PC-3 (cell line): ENCODE results near the gene LRRC63. TPM values are rescaled to one million over a fixed set of nuclear protein-coding genes. Genes with fewer than 3 reads are reported as not detected.

ENCODE experiments used
- ATAC-seq: fragments of 200-7000 bp; cut with Tn5 transposase; 2 replicates; pipeline ENCODE4 v1.9.1; 2020; ENCODE audit warnings: mild to moderate bottlenecking, moderate library complexity
- BruUV-seq: library from RNA; stranded (reverse); fragments of 400-500 nt; replicated peaks from 2 replicates; lab custom pipeline; 2021; lab: Mats Ljungman, UMichigan
- CTCF ChIA-PET: fragments of 300-600 bp; sonication (Branson Sonifier 250); formaldehyde crosslinking; loops from one replicate; lab custom pipeline; 2022; ENCODE audit warnings: antibody characterized with exemption; lab: Charles Lee
- POLR2A ChIA-PET: fragments of 300-600 bp; sonication (Branson Sonifier 250); formaldehyde crosslinking; loops from one replicate; lab custom pipeline; 2022; ENCODE audit warnings: antibody characterized with exemption; ENCODE audit not compliant: unreplicated experiment; lab: Charles Lee
- DNase-seq: peaks from one replicate; pipeline ENCODE4 v3.0.0-alpha.2; 2015
- H2AFZ ChIP-seq: fragments of 300-600 bp; sonication (generic); 2 replicates; pipeline ENCODE4 v1.6.0; 2016; ENCODE audit warnings: antibody characterized with exemption, low read length
- H3F3A ChIP-seq: fragments of 300-600 bp; sonication (generic); one replicate; pipeline ENCODE4 v1.6.0; 2017; ENCODE audit warnings: antibody characterized with exemption, low read length, control low read depth, mild to moderate bottlenecking; ENCODE audit not compliant: unreplicated experiment
- H3K27ac ChIP-seq: fragments of 300-600 bp; sonication (generic); 2 replicates; pipeline ENCODE4 v1.5.1; 2016; ENCODE audit warnings: mild to moderate bottlenecking, low read length
- H3K27me3 ChIP-seq: fragments of 300-600 bp; sonication (generic); 2 replicates; pipeline ENCODE4 v1.6.1; 2016; ENCODE audit warnings: low read length, mixed read lengths
- H3K36me3 ChIP-seq: fragments of 300-600 bp; sonication (generic); 2 replicates; pipeline ENCODE4 v1.6.1; 2016; ENCODE audit warnings: low read depth, mixed run types, low read length, mixed read lengths
- H3K4me1 ChIP-seq: fragments of 300-600 bp; sonication (generic); 2 replicates; pipeline ENCODE4 v1.5.1; 2016; ENCODE audit warnings: low read length; ENCODE audit not compliant: insufficient read depth
- H3K4me2 ChIP-seq: fragments of 300-600 bp; sonication (generic); 2 replicates; pipeline ENCODE4 v1.6.0; 2016; ENCODE audit warnings: low read length
- H3K4me3 ChIP-seq: fragments of 300-600 bp; sonication (generic); 2 replicates; pipeline ENCODE4 v1.5.1; 2016; ENCODE audit warnings: mild to moderate bottlenecking, low read length, mixed read lengths
- H3K79me2 ChIP-seq: fragments of 300-600 bp; sonication (generic); 2 replicates; pipeline ENCODE4 v1.6.1; 2017; ENCODE audit warnings: low read length, mixed read lengths
- H3K9ac ChIP-seq: fragments of 300-600 bp; sonication (generic); 2 replicates; pipeline ENCODE4 v1.6.0; 2016; ENCODE audit warnings: mild to moderate bottlenecking, low read length
- H3K9me2 ChIP-seq: fragments of 300-600 bp; sonication (generic); replicated peaks from 2 replicates; pipeline ENCODE4 v1.6.1; 2016; ENCODE audit warnings: mixed run types, low read length, mixed read lengths
- H3K9me3 ChIP-seq: fragments of 300-600 bp; sonication (generic); 2 replicates; pipeline ENCODE4 v1.6.1; 2016; ENCODE audit warnings: low read length, mixed read lengths
- H4K20me1 ChIP-seq: fragments of 300-600 bp; sonication (generic); 2 replicates; pipeline ENCODE4 v1.6.1; 2016; ENCODE audit warnings: low read length, mixed read lengths
- EZH2 ChIP-seq: fragments of 300-600 bp; sonication (generic); IDR thresholded peaks from one replicate; pipeline ENCODE4 v1.6.1; 2017; ENCODE audit warnings: antibody characterized with exemption, mild to moderate bottlenecking, low read length; ENCODE audit not compliant: unreplicated experiment
- EZH2phosphoT487 ChIP-seq: fragments of 300-600 bp; sonication (generic); IDR thresholded peaks from 2 replicates; pipeline ENCODE4 v1.6.1; 2018; ENCODE audit warnings: mild to moderate bottlenecking, antibody characterized with exemption, low read length, borderline replicate concordance
- intact Hi-C: fragments of 100-400 bp; cut with micrococcal nuclease; formaldehyde crosslinking; loops from 2 replicates; pipeline ENCODE4 v1.9.0; 2023
- total RNA-seq: library from RNA; depleted of rRNA; stranded (reverse); fragments of >200 nt; gene quantifications from 2 replicates; pipeline ENCODE4 v1.2.3, GENCODE V29; 2014
- TF ChIP-seq, protein P1 (sequence below): fragments of 300-600 bp; sonication (generic); conservative IDR thresholded peaks from 2 replicates; pipeline ENCODE4 v1.5.1; 2017; ENCODE audit warnings: antibody characterized with exemption, low read depth, mild to moderate bottlenecking, low read length

Gene LRRC63
- total RNA-seq, 1 experiment from 2014 or later, result 0.26 TPM

GRCh38 chr13:46207828-46208227 lies 3.9 kb upstream of the LRRC63 start:
- no peaks in the 10 kb centered on the region for H3F3A ChIP-seq
- H3K4me3 ChIP-seq, result no peak overlapping the region
- H3K27me3 ChIP-seq, result no peaks in the 10 kb centered on the region
- ATAC-seq (no peak), DNase-seq (no peak)
- TF ChIP-seq EZH2 (no peak), EZH2phosphoT487 (no peak)
- TF ChIP-seq, protein P1, sequence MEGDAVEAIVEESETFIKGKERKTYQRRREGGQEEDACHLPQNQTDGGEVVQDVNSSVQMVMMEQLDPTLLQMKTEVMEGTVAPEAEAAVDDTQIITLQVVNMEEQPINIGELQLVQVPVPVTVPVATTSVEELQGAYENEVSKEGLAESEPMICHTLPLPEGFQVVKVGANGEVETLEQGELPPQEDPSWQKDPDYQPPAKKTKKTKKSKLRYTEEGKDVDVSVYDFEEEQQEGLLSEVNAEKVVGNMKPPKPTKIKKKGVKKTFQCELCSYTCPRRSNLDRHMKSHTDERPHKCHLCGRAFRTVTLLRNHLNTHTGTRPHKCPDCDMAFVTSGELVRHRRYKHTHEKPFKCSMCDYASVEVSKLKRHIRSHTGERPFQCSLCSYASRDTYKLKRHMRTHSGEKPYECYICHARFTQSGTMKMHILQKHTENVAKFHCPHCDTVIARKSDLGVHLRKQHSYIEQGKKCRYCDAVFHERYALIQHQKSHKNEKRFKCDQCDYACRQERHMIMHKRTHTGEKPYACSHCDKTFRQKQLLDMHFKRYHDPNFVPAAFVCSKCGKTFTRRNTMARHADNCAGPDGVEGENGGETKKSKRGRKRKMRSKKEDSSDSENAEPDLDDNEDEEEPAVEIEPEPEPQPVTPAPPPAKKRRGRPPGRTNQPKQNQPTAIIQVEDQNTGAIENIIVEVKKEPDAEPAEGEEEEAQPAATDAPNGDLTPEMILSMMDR, result no peak
- H3K4me1 ChIP-seq, result peaks cover 24% of the 10 kb centered on the region
- CTCF ChIA-PET, result no interaction called here
- no peak overlapping the region for H3K9ac ChIP-seq
- BruUV-seq, result no TSS peak
- H3K4me2 ChIP-seq, result no peak overlapping the region
- H3K9me3 ChIP-seq, result no peaks in the 10 kb centered on the region
- H4K20me1 ChIP-seq, result no peaks in the 10 kb centered on the region
- no peak overlapping the region for H3K27ac ChIP-seq
- no peaks in the 10 kb centered on the region for H3K36me3 ChIP-seq
- no peak overlapping the region for H2AFZ ChIP-seq
- H3K79me2 ChIP-seq, result peaks cover 7% of the 10 kb centered on the region; the same call in 1 of the 2 replicates
- POLR2A ChIA-PET, result no interaction called here
- intact Hi-C loops, result no loop called here
- H3K9me2 ChIP-seq, result no peaks in the 10 kb centered on the region

DNA sequence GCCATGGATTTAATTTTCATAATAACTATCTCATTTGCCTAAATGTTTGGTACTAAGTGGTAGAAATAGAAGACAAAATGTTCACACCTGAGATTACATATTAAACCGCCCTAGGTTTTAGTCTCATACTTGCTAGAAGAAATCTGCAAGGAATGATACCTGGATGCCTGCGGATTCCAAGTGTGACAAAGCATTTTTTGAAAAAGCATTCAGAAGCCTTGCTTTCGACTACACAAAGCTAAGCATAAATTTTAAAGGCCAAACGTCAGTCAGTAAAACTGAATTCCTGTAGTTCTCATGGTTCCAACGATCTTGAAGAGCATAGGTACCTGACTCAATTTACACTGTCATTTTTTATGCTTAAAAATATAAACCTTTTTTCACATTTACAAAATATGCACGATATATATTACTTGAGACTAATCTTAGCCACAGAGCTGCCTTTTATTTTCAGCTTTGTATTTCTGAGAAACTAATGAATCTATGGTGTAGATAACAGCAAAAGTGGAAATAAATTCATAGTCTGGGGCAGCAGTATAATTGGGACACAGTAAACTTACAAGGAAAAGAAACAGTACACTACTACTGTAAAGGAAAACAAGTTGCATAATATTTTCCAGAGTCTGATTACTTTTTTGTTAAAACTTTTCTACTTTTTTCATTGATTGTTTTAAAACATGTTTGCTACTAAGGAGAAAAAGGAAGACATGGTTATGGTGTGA lies 1.2 kb upstream of the LRRC63 start:
- Histone ChIP-seq H3K4me1 (peaks cover 32% of the 10 kb centered on the region), H3K4me2 (peak overlapping the region; percentile 100), H3F3A (no peaks in the 10 kb centered on the region), H4K20me1 (no peaks in the 10 kb centered on the region), H3K27me3 (no peaks in the 10 kb centered on the region), H3K9ac (peak overlapping the region; percentile 65), H2AFZ (peak overlapping the region; percentile 97), H3K4me3 (peak overlapping the region; percentile 89), H3K27ac (peak overlapping the region; percentile 8; the same call in 1 of the 2 replicates), H3K9me3 (no peaks in the 10 kb centered on the region), H3K9me2 (no peaks in the 10 kb centered on the region), H3K79me2 (peaks cover 7% of the 10 kb centered on the region; the same call in 1 of the 2 replicates), H3K36me3 (no peaks in the 10 kb centered on the region)
- peak; percentile 4 for DNase-seq
- ChIA-PET POLR2A (no interaction called here), CTCF (no interaction called here)
- ATAC-seq, result no peak
- intact Hi-C loops, result loop anchor here (5.0 kb wide), 1 partner anchor 77 kb away; no protein-coding TSS in a partner anchor
- no TSS peak for BruUV-seq
- no peak for TF ChIP-seq EZH2
- no peak for TF ChIP-seq EZH2phosphoT487
- TF ChIP-seq, protein P1, result no peak

- H3K4me2 ChIP-seq, result peak overlapping the region; percentile 100
- intact Hi-C loops, result loop anchor here (5.0 kb wide), 1 partner anchor 76 kb away; no protein-coding TSS in a partner anchor
- peak; percentile 35 for ATAC-seq
- H2AFZ ChIP-seq, result peak overlapping the region; percentile 97
- TF ChIP-seq, protein P1, result no peak
- TF ChIP-seq EZH2phosphoT487 (no peak), EZH2 (no peak)
- ChIA-PET CTCF (no interaction called here), POLR2A (no interaction called here)
- H4K20me1 ChIP-seq, result no peaks in the 10 kb centered on the region
- H3K9me3 ChIP-seq, result no peaks in the 10 kb centered on the region
- H3K4me3 ChIP-seq, result peak overlapping the region; percentile 89
- peak overlapping the region; percentile 65 for H3K9ac ChIP-seq
- DNase-seq, result peak; percentile 8
- peaks cover 7% of the 10 kb centered on the region; the same call in 1 of the 2 replicates for H3K79me2 ChIP-seq
- no peak overlapping the region for H3K27ac ChIP-seq
- H3K4me1 ChIP-seq, result peaks cover 28% of the 10 kb centered on the region
- no peaks in the 10 kb centered on the region for H3K36me3 ChIP-seq
- BruUV-seq, result TSS peak; percentile 41
- H3K27me3 ChIP-seq, result no peaks in the 10 kb centered on the region
- no peaks in the 10 kb centered on the region for H3F3A ChIP-seq
- H3K9me2 ChIP-seq, result no peaks in the 10 kb centered on the region
Observed at GRCh38 chr13:46211116-46211482, 629 bp upstream of the LRRC63 start.
